Peyer's patch (tissue), 4 donors: ENCODE data around the gene PDE3A.

Source experiments
- CTCF ChIP-seq, 6 experiments: fragments of 450-650 bp in 4 of 6; fragments of 200-600 bp in 2 of 6; sonication (generic) in 1 of 6; IDR thresholded peaks; one replicate each; pipeline ENCODE4 v1.5.1; 2017 to 2019; ENCODE audit warnings: antibody characterized with exemption in 6 of 6, mild to moderate bottlenecking in 3 of 6, moderate library complexity in 1 of 6
- POLR2A ChIP-seq, 2 donors: fragments of 450-650 bp; IDR thresholded peaks; one replicate each; pipeline ENCODE4 v1.5.1; 2017; ENCODE audit warnings: antibody characterized with exemption in 2 of 2, mild to moderate bottlenecking in 2 of 2, moderate library complexity in 2 of 2

DNA sequence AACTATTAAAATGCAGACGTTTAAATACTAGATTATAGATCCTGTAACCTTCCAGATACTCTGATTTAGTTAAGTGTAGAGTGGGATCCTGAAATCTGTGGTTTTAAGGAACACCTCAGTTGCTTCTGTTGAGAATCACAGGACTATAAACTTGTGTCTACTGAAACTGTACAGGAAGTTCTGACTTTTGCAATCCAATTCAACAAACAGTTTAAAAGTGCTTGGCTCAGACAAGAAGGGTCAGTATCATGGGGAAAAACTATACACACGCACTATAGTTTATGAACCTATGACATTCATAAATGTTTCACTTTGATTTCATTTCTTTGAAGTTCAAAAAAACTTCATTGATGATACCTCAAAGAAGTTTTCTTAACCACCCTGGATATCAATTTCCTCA lies 13.8 kb downstream of the PDE3A start:
- TF ChIP-seq CTCF (IDR thresholded peaks at IDR 0.05) (no peak), POLR2A (IDR thresholded peaks at IDR 0.05) (no peak)
